AG04450 (cell line): Measurements from ENCODE around the gene BMERB1. TPM values are rescaled to one million over a fixed set of nuclear protein-coding genes. Genes with fewer than 3 reads are reported as not detected.

ENCODE experiments used
- CTCF ChIA-PET: fragments of 300-600, 350-600 bp; formaldehyde crosslinking; extraction: SDS; loops from one replicate; lab custom pipeline; 2022; ENCODE audit warnings: antibody characterized with exemption, inconsistent platforms; lab: Charles Lee
- POLR2A ChIA-PET: fragments of 350-600 bp; formaldehyde crosslinking; extraction: SDS; loops from one replicate; lab custom pipeline; 2021; ENCODE audit warnings: antibody characterized with exemption, inconsistent platforms; lab: Yijun Ruan, JAX
- DNase-seq: peaks from one replicate; pipeline ENCODE4 v3.0.0-alpha.2; 2011; ENCODE audit warnings: low read depth, low spot score
- H3K27ac ChIP-seq: one replicate; pipeline ENCODE4 v1.5.1; 2012; ENCODE audit warnings: low read depth, low read length, control low read depth
- H3K27me3 ChIP-seq: one replicate; pipeline ENCODE4 v1.6.0; 2012; ENCODE audit warnings: low read length; ENCODE audit not compliant: control insufficient read depth, insufficient read depth
- H3K4me3 ChIP-seq: 2 replicates; pipeline ENCODE4 v1.5.1; 2011; ENCODE audit warnings: mild to moderate bottlenecking, low read depth, low read length, control low read depth
- H3K9me3 ChIP-seq: 2 replicates; pipeline ENCODE4 v1.5.1; 2012; ENCODE audit warnings: low read length; ENCODE audit not compliant: control insufficient read depth, insufficient read depth
- polyA plus RNA-seq: library from polyadenylated mRNA; depleted of rRNA; stranded (reverse); fragments of >200 nt; gene quantifications from 2 replicates; pipeline ENCODE4 v1.2.3, GENCODE V29; 2011
- TF ChIP-seq, protein P1 (sequence below): IDR thresholded peaks from 2 replicates; pipeline ENCODE4 v1.5.1; 2011; ENCODE audit warnings: low read depth, low read length, control low read depth, inconsistent platforms

Gene BMERB1
- polyA plus RNA-seq, 1 experiment = 43.9 TPM

DNA sequence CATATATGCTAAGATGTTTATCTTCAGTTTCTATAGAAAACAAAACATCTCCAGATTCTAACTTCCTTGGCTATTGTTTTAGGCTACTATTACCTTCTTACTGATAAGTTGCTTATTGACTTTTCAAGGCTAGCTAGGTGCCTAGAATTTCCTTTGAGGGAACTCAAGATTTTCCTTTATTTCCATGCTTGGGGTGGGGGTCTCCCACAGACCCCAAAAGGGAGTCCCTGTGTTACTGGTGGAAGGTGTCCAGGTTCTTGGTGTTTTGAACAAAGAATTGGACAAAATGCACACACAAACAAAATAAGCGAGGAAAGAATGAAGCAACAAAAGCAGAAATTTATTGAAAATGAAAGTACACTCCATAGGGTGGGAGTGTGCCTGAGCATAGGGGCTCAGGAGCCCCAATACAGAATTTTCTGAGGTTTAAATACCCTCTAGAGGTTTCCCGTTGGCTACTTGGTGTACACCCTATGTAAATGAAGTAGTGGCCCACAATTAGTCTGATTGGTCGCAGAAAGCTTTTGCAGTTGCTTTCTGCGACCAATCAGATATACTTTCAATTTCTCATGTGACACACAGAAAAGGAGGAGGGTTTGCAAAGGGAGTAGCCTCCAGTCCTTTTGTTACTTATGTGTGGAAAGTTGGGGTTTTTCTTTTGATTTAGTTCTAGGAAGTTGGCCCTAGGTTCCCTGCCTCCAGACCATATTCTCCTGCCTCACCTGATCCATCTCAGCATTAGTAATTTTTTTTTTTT, 141.1 kb downstream of the BMERB1 start:
- TF ChIP-seq, protein P1, sequence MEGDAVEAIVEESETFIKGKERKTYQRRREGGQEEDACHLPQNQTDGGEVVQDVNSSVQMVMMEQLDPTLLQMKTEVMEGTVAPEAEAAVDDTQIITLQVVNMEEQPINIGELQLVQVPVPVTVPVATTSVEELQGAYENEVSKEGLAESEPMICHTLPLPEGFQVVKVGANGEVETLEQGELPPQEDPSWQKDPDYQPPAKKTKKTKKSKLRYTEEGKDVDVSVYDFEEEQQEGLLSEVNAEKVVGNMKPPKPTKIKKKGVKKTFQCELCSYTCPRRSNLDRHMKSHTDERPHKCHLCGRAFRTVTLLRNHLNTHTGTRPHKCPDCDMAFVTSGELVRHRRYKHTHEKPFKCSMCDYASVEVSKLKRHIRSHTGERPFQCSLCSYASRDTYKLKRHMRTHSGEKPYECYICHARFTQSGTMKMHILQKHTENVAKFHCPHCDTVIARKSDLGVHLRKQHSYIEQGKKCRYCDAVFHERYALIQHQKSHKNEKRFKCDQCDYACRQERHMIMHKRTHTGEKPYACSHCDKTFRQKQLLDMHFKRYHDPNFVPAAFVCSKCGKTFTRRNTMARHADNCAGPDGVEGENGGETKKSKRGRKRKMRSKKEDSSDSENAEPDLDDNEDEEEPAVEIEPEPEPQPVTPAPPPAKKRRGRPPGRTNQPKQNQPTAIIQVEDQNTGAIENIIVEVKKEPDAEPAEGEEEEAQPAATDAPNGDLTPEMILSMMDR = no peak
- no peaks in the 10 kb centered on the region for H3K9me3 ChIP-seq
- H3K4me3 ChIP-seq = no peak overlapping the region
- CTCF ChIA-PET = no interaction called here
- no peaks in the 10 kb centered on the region for H3K27me3 ChIP-seq
- no peak for DNase-seq
- H3K27ac ChIP-seq = no peak overlapping the region
- POLR2A ChIA-PET = no interaction called here

DNA sequence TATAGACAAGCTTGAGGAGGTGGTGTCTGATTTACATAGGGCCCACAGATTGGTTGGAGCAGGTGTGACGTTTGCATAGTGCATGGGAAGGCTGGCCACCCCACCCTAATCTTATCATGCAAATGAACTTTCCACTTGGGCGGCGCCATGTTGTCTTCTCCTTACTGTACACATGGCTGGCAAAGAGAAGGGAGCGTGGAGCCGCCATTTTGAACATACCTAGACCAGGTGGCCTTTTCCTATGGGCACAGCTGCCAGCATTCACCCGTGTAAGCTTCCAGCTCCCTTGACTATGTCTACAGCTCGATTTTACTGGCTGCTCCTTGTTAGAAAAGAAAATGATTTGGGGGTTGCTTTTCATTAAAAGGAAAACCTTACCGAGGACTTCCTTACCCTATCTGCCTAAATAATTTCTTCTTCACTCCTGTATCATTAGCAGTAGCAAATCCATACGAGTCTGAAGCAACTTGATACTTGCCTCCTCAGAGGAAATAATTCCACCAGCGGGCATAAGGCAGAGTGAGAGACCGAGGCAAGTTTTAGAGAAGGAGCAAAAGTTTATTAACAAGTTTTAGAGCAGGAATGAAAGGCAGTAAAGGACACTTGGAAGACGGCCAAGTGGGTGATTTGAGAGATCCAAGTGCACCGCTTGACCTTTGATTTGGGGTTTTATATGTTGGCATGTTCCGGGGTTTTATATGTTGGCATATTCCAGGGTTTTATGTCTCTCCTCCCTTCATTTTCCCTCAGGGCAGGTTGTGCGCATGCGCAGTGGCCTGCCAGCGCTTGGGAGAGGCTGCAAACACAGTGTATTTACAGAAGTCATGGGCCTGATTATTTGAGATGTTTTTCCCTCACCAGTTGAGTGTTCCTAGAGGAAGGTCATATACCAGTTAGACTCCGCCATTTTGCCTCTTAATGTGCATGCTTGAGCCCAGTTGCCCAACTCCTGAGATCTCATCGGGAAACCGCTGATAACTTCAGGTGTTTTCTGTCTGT, 142.9 kb downstream of the BMERB1 start:
- no peak for DNase-seq
- ChIA-PET CTCF (no interaction called here), POLR2A (no interaction called here)
- TF ChIP-seq, protein P1 = no peak
- Histone ChIP-seq H3K27ac (no peak overlapping the region), H3K27me3 (no peaks in the 10 kb centered on the region), H3K4me3 (no peak overlapping the region), H3K9me3 (no peaks in the 10 kb centered on the region)

DNA sequence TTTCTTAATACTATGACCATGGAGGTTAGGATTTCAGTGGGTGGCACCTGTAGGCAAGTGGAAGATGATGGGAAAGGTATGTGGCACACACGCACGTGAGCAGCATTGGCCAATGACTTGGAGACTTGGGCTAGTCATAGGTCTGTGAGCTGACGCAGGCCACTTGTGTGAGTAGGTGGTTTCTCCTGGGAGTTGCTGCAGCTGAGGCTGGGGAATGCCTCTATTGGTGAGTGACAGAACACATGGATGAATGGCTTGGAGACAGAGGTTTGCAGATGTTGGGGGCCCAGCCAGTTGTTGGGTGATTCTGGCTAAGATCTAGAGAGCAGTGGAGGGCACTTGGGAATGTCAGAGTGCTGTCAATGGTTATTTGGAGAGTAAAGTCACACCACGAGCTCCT, 144.4 kb downstream of the BMERB1 start:
- H3K9me3 ChIP-seq = no peaks in the 10 kb centered on the region
- H3K27ac ChIP-seq = no peak overlapping the region
- no peak overlapping the region for H3K4me3 ChIP-seq
- DNase-seq = no peak
- H3K27me3 ChIP-seq = no peaks in the 10 kb centered on the region
- TF ChIP-seq, protein P1 = no peak
- POLR2A ChIA-PET = no interaction called here
- CTCF ChIA-PET = no interaction called here

DNA sequence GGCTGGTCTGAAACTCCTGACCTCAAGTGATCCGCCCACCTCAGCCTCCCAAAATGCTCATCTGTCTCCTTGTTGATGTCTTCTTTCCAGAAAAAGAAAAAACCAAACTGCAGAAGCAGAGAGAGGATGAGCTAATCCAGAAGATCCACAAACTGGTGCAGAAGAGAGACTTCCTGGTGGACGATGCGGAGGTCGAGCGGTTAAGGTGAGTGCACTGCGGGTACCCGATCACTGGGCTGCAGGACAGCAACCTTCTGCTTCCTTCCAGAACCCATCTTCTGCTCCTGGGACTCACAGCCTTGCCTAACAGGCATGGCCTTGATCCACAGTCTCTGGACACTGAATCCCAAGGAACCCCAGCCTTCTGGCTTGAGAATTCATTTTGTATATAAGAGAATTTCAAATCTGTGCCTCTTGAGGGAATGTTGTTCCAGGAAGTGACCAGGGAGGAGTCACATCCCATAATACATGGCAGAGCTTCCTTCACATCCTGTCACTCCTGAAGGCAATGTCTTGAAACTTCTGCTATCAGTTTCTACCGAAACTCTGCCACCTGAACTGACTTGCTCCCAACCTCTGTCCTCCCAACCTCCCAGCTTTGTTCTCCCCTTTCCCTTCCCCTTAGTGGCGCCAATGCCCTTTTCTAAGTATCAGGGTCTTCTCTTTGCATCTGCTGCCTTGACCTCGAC, 146.9 kb downstream of the BMERB1 start:
- ChIA-PET POLR2A (no interaction called here), CTCF (no interaction called here)
- Histone ChIP-seq H3K9me3 (peaks cover 1% of the 10 kb centered on the region), H3K27ac (no peak overlapping the region), H3K4me3 (no peak overlapping the region), H3K27me3 (no peaks in the 10 kb centered on the region)
- TF ChIP-seq, protein P1 = no peak
- no peak for DNase-seq
